GM21423 (cell line): ENCODE results near the gene PPARGC1A.

Source experiments
- ATAC-seq: cut with Tn5 transposase; IDR thresholded peaks from one replicate; pipeline ENCODE4 v1.9.1; 2021; ENCODE audit warnings: mild to moderate bottlenecking, moderate library complexity; ENCODE audit not compliant: unreplicated experiment

The PPARGC1A gene

GRCh38 chr4:23911675-23912455 lies 22.0 kb upstream of the PPARGC1A start:
- no peak for ATAC-seq

DNA sequence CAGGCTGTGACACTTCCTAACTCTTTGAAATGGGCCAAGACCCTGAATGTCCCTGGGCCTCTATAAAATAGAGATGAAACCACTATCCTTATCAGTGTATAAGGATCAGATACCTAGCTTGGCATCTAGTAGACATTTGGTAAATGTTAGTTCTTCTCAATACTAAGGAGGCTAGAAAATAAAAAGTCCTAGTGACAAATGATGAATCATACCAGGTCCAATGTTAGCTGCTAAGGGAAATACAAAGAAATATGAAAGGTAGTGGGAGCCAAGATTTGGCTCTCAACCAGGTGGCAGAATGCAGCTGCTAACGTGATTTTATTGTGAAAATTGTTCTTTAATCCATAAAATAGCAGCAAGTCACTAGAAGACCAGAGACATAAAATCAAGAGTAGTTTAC lies 19.8 kb upstream of the PPARGC1A start:
- ATAC-seq, result no peak

DNA sequence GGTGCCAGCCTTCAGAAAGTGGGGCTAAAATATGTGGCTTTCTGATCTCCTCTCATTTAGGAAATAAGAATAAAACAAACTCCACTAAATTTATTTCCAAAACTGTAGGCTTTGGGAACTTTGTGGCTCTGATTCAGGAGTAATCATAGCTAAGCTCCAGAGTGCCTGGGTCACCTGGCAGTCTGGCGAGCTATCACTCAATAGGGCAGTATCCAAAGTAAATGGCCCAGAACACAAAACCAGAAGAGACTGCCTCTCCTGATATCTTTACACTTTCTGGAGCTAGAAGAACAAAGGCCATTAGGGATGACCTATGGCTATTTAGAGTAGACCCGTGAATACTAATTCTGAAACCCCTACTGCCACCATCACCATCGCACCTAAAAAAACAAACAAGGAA lies 17.0 kb upstream of the PPARGC1A start:
- ATAC-seq, result no peak

GRCh38 chr4:23904639-23905071 lies 14.8 kb upstream of the PPARGC1A start:
- ATAC-seq, result no peak

DNA sequence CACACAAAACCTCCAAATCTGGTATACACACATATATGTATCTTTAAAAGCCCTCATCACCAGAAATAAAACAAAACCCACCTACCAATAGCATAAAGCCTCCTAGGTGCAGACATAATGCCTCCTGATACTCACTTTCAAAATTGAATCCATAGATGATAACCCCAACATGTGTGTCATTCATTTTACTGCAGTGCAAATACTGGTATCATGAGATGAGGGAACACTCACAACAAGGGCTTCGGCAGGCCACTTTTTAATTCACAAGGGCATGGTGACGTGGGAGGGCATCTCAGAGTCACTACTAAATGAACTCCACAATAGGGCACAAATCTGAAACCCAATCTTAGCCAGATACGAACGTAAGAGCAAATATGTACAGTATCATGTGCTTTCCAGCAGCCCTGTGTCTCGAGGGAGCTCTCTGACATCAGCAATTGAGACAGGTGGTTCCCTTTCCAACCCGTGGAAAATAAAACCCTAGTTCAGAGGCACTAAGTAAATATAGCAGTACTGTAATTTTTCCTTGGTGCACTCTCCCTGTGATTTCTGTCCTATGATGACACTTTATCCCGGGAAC lies 14.1 kb upstream of the PPARGC1A start:
- no peak for ATAC-seq

- no peak for ATAC-seq
These were observed 12.5 kb upstream of the PPARGC1A start for GRCh38 chr4:23902222-23902804.

- no peak for ATAC-seq
These were observed 10.8 kb upstream of the PPARGC1A start for GRCh38 chr4:23900636-23901035.

GRCh38 chr4:23899565-23899964 lies 9.7 kb upstream of the PPARGC1A start:
- ATAC-seq, result no peak

DNA sequence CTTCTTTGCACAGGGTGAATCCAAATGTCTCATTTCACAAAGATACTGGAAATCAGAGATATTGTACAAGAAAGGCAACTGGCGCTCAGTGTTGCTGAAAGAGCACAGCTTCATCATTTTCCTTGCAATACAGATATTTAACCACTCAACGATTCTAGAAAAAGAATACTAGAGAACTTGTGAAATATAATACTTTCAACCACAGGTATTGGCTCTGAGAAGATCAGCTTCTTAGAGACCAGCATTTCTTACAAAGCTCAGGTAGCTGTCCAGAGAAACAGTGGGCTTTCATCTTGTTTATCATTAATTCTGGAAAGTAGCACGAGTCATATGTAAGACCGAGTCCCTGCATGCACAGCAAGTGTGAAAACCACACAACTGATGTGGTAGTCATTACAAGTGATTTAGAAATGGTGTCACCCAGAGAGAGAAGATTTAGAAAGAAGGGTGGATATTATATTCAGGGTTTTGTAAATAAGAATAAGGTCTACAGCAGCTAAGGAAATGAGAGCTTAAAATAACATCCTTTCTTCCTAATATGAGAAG lies 7.8 kb upstream of the PPARGC1A start:
- no peak for ATAC-seq

DNA sequence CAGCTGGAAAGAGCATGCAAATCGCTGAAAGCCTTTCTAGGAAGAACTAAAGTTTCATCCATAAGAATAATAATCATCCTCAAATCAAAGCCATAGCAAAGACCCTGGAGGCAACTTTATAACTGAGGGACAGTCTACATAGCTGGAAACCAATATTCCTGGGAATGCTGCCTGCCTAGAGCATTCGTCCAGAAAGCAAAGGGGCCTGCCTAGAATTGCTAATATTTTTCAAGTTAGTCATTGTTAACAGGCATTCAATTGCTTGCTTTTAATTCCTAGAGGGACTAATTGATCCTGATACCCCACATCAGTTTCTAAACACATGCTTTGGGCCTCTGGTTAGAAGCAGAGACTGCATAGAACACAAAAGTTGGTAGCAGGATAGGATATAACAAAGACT lies 4.2 kb upstream of the PPARGC1A start:
- no peak for ATAC-seq

DNA sequence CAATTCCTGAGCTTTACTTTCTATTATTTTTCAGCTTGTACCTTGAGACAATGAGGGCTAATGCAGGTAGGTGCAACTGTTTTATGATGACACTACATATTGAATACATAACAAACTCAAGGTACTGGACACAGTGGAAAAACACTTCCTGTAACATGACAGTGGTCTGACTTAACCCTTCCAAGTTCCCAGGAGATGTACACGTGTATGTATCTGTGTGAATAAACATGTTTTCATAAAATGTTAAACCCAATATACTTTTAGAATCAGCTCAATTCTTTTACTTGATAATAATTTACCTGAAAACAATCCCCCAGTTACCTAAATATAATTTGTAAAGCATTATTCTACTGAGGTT lies 1.2 kb upstream of the PPARGC1A start:
- no peak for ATAC-seq

GRCh38 chr4:23890369-23891063 lies 669 bp upstream of the PPARGC1A start:
- ATAC-seq, result no peak

DNA sequence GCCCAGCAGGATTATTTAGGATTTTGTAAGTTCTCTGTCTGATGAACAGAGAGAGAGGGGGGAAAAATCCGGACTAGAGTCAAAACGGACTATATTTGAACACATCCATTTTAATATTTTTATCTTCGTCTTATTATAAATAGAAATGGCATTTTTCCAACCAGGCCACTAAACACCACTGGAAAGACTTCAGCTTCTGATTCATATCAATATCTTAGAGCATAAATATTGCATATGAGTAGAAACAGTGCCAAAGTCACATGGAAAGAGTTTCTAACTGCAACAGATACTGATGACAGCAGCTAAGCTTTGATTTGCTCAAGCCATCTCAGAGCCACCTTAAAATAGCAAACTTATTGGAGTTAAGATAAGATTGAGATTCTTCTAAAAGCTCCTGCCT lies 456 bp downstream of the PPARGC1A start:
- no peak for ATAC-seq

DNA sequence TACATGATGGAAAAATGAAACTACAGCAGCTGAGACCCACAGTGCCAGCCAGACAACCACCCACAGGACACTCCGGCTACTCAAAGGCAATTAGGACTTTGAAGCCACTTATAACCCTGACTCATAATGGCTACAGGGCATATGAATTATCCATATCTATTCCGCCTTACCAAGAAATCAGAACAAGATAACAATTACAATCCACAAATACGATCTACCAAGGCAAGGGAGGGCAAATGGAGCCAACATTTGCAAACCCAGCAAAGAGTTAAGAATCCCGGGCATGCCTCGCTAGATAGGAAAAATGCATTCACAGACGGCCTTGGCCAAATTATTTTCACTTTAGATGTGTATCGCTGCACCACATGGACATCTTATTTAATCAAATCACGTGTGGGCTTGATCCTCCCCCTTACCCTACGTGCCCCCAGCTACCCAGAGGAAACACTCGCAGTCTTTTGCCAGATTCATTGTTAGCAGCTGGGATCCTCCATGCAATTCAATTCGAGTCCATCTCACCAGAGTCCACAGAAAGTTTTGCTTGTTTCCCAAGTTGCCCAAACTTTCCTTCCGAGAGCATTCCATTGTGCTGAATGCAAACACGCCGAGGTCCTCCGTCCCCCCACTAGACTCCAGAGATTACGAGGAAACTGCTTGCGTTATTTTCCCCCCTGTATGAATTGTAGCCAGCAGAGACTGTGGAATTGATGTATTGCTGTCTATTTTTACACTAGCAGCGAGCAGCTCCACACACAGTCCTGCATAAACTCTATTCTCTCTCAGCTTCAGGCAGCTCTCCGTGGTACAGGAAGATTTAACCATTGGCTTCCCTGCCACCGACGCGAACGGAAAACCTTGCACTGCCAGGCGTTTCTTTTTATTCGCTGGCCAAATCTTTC lies 1.2 kb downstream of the PPARGC1A start:
- no peak for ATAC-seq

- no peak for ATAC-seq
These were observed 1.9 kb downstream of the PPARGC1A start for GRCh38 chr4:23887989-23888388.

DNA sequence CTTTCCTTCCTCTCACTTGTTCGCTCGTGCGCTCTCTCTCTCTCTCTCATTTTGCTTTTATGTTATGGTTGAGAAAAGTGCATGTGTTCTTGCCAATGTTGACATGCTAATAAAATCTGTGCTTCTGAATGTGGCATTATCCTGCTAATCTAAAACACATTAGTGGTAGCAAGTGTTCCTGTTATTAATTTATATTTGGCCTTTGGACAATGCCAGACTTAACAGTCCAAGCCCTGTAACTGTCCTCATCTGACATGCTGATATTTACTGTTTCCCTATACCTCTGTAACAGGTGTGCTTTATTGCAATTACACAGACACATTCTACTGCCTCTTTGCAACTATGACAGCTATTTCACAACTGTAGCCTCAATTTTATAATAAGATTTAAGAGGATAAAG lies 2.7 kb downstream of the PPARGC1A start:
- no peak for ATAC-seq

DNA sequence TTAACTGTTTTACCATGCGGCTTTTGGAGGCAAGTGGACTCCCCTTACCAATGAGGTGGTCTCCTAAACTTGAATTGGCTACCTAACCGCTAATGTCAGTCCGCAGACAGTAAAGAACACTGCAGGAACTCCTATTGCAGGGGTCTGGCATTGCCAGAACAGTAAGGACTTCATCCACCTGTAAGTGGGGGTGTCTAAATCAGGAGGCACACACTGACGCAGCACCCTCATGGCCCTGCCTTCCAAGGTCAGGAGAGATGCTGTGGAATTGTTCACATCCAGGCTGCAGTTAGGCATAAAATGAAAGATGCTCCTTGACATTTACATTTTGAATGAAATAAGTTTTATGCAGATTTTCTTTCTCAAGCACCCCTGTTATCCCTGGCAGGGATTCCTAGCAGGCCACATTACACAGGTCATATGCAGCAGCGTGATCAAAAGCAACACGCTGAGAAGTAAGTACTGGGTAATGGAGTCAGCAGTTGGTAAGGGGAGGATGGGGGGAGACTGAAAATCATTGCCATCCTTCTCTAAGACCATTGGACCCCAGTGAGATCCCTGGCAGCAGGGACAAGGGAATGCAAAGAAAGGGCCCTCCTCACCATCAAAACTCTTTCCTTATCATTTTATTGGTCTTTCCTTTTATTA lies 3.8 kb downstream of the PPARGC1A start:
- no peak for ATAC-seq

DNA sequence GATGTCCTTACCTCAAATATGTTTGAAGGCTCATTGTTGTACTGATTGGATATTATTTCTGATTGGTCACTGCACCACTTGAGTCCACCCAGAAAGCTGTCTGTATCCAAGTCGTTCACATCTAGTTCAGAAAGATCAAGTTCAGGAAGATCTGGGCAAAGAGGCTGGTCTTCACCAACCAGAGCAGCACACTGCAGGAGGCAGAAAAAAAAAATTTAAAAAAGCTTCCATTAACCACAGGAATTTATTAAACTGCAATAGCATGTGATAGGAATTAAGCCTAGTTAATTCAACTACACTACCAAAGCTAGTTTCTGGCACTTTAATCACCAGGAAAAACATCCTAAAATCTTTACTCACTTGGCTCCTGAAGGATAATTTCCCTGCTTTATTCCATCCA lies 5.1 kb downstream of the PPARGC1A start:
- no peak for ATAC-seq

DNA sequence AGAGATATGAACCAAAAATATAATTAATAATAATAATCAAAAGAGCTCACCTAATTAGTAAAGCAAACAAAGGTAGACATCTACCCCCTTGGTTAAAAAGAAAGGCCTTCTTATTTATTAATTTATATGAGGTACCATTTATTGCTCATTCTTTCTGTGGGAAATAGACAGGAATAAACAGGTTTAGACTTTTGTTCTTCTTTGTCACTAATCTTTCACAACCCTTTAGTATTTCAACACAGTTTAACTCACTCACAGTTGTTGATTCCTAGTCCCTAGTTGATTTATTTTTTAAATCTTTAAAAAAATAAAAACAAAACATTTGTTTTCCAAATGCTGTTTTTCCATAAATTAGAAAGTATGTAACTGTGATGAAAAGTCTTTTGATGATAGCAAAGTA lies 5.6 kb downstream of the PPARGC1A start:
- no peak for ATAC-seq

GRCh38 chr4:23882976-23883531 lies 6.8 kb downstream of the PPARGC1A start:
- no peak for ATAC-seq
